ENCODE results near the gene HLCS. TPM values are rescaled to one million over a fixed set of nuclear protein-coding genes. Genes with fewer than 3 reads are reported as not detected.

HLCS gene
- polyA plus RNA-seq, 4 donors: 16.5 to 18.5 (median 17.6) TPM

GRCh38 chr21:36709868-36710728 lies 256.4 kb downstream of the HLCS start:
- DNase-seq (ENCODE audit: low read depth in 4 of 4, low spot score in 3 of 4): no peak

GRCh38 chr21:36709030-36709867 lies 257.2 kb downstream of the HLCS start:
- DNase-seq (ENCODE audit: low read depth in 4 of 4, low spot score in 3 of 4): no peak

GRCh38 chr21:36708286-36709029 lies 258.0 kb downstream of the HLCS start:
- no peak for DNase-seq (ENCODE audit: low read depth in 4 of 4, low spot score in 3 of 4)

DNA sequence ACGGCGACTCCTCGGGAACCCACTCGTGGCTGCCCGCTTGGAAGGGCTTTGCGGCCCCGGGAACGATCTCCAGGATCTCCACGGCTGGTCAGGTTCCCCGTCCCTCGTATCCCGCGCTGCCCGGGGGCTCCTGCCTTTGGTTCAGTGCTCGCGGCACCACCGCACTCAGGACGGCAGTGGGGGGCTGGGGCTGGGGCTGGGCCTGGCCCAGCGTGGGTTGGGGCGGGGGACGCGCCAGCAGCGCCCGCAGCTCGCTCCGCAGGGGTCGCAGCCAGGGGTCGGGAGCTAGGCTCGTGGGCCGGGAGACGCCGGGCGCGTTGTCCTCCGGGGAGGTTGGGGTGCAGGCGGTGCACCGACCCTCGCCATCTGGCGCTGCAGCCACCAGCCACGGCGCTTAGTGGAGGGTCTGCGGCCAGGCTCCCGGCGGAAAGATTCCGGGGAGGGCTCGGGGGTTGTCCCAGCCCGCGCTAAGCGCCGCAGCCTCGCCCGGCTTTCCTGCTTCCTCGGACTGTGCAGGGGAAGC lies 258.6 kb downstream of the HLCS start:
- DNase-seq (ENCODE audit: low read depth in 4 of 4, low spot score in 3 of 4): no peak

DNA sequence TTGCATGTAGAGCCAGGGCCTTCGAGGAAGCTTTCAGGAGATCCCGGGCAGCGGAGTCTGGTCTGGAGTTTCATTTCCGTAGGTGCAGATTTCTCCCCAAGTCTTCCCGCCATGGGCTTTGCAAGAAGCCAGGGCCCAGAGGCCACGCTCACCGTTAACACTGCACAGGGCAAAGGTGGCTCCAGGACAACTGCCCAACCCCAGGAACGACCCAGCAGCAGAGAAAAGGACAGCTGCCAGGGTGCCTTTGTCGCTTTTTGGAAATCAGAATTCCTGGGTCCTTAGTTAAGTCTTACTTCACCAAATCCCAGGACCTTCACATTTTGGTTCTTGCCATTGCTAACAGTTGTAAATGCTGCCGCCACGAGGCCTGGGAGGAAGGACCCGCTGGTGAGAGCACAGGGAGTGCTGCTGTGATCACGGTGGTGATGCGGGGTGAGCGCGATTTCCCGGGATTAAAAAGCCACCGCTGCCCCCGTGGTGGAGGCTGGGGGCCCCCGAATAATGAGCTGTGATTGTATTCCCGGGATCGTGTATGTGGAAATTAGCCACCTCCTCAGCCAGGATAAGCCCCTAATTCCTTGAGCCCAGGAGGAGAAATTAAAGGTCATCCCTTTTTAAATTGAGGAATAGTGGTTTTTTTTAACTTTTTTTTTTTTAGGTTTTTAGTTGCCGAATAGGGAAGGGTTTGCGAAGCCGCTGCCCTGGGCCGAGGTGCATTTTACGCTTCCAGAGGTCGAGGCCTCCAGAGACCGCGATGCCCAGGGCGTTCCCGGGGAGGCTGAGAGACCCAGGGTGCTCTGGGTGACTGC lies 259.3 kb downstream of the HLCS start:
- no peak for DNase-seq (ENCODE audit: low read depth in 4 of 4, low spot score in 3 of 4)

GRCh38 chr21:36706482-36706852 lies 260.0 kb downstream of the HLCS start:
- DNase-seq (ENCODE audit: low read depth in 4 of 4, low spot score in 3 of 4): no peak

DNA sequence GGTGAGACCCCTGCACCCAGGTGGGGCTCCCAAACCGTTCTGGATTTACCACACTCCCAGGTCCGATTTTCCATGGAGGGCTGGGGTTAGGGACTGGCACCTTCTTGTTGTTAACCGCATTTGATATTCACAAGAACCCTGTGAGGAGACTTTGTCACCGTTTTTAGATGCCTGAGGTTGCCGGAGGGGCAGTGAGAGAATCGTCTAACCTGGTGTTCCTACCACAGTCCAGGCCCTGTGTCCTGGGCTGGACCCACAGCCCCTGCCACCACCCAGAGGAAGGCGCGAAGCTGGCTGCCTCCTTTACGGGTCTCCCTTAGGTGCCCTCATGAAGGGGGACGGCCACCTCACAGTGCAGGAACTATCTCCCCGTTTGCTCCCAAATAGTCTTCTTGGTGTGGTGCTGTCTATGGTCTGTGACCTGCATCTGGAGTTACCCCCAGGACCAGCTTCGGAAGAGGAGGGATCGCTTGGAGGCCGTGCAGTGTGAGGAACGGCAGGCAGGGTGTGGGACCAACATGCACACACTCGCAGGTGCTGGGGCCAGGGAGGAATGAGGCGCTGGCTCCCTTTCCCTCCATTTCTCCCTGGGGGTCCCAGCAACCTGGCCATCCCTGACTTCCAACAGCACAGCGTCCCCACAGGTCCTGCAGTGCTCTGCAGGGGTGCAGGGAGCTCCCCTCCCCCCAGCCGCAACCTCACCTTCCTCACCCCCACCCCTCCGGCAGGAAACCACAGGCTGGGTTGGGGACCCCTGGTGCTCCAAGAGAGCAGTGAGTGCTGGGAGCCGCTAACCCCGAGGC lies 260.6 kb downstream of the HLCS start:
- DNase-seq (ENCODE audit: low read depth in 4 of 4, low spot score in 3 of 4): no peak

DNA sequence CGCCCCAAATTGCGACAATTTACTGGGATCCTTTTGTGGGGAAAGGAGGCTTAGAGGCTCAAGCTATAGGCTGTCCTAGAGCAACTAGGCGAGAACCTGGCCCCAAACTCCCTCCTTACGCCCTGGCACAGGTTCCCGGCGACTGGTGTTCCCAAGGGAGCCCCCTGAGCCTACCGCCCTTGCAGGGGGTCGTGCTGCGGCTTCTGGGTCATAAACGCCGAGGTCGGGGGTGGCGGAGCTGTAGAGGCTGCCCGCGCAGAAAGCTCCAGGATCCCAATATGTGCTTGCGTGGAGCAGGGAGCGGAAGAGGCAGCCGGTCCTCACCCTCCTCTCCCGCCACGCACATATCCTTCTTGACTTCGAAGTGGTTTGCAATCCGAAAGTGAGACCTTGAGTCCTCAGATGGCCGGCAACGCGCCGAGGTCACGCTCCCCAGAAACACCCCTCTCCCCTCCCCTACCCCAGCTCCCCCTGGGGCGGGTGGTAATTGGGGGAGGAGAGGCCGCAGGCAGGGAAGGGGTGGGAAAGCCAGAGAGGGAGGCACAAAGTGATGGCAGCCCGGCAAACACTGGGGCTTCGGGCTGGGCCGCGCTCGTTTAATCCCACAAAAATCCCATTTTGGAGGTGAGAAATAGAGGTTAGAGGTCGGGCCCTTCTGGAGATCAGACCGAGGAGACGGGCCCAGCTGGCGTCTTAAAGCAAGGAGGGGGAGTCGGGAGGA lies 261.4 kb downstream of the HLCS start:
- no peak for DNase-seq (ENCODE audit: low read depth in 4 of 4, low spot score in 3 of 4)

GRCh38 chr21:36704281-36704957 lies 262.1 kb downstream of the HLCS start:
- DNase-seq (ENCODE audit: low read depth in 4 of 4, low spot score in 3 of 4): no peak

DNA sequence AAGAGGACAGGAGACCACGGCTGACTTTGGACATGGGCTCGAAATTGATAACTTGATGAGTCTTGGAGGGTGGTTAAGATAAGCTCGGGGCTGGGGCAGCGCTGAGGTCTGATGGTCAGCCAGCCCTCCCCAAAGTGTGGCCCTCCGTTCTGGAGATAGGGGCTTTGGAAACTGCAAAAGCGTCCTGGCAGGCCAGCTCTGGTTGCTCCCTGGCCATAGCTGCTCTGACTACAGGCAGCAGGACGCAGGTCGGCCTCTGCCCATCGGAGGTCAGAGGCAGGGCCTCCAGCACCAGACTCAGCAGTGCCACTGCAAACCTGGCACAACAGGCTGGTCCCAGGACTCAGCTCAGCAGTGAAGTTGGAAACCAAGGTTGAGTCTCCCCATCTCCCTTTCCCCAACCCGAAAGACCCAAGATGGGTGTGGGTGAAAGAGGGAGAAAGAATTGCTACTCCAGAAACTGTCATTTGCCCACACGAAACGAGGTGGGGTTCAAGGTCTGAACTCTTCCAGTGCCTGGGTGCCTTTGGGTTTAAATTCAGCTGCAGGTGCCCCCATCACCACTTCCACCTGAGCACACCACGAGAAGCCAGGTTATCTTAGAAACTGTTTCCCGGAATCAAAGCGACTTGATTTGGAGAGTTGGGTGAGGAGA lies 262.7 kb downstream of the HLCS start:
- DNase-seq (ENCODE audit: low read depth in 4 of 4, low spot score in 3 of 4): no peak

DNA sequence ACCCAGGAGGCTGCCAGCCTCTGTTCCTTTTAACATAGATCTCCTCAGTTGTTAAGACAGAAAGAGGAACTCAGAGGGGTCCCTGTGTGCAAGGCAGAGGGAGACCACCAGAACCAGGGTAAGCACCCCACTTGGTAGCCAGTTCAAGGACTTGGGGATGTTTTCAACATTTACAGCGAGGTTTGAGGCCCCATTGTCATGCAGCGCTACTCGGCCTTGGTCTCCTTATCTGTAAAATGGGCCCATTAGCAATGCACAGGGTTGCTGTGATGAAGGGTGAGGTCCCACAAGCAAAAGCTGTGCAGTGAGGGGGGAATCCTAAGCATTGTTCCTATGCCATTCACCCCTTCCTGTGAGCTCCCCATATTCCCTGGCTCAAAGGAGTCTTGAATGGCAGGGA lies 263.3 kb downstream of the HLCS start:
- DNase-seq (ENCODE audit: low read depth in 4 of 4, low spot score in 3 of 4): no peak

GRCh38 chr21:36702622-36702968 lies 263.9 kb downstream of the HLCS start:
- DNase-seq (ENCODE audit: low read depth in 4 of 4, low spot score in 3 of 4): no peak

DNA sequence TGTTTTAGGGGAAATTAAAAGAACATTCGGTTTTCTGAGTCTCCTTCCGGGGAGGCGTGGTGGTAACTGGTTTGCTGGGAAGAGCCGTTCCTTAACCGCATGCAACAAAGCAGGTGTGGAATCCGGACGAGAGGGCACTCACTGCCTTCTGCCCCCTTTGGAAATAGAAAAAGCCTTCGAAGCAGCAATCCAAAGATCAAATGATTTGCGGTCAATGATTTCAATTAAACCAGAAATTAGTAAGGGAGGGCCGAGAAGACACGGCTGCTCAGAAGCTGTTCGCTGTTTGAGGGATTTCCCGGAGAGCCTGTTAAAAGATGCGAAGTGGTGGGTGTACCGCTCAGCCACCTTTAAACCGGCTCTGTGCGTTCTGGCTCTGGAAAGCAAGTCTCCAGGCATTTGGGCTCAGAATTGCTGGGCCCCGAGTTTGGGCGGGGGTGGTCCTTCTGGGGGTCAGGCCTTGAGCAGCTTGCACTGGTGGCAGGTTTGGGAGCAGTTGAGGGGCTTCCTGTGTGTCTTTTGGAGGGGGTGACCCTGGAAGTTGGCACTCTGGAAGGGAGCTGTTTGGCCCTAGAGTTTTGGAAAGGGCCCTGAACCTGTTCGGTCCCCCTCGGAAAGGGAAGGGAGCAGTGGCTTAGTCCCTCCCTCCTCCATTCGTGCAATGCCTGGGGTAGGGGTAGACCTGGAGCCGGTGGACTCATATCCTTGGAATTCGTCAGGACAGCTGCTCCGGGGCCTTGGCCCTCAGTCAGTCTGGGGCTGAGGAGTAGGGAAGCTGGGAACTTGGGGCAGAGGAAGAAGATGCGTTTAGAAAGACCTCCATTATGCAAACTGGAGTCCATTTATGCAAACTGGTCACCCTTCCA lies 264.5 kb downstream of the HLCS start:
- no peak for DNase-seq (ENCODE audit: low read depth in 4 of 4, low spot score in 3 of 4)

- no peak for DNase-seq (ENCODE audit: low read depth in 4 of 4, low spot score in 3 of 4)
These were observed 265.3 kb downstream of the HLCS start for GRCh38 chr21:36700971-36701755.

Data from right renal pelvis (tissue), 4 donors.